Cardiac muscle cell (in vitro differentiated cells and primary cell): ENCODE results near the gene TFB2M. TPM values are rescaled to one million over a fixed set of nuclear protein-coding genes. Genes with fewer than 3 reads are reported as not detected.

Source experiments
- DNase-seq, 2 donors: peaks; one replicate each; pipeline versions ENCODE4 v3.0.0 to v3.0.0-alpha.2; 2010 to 2017; ENCODE audit warnings: low read depth in 1 of 2, low spot score in 1 of 2
- H3K27ac ChIP-seq: fragments of 200-600 bp; sonication (generic); 2 replicates; pipeline ENCODE4 v1.5.1; 2016
- H3K27me3 ChIP-seq: fragments of 200-600 bp; sonication (generic); 2 replicates; pipeline ENCODE4 v1.6.0; 2016; ENCODE audit warnings: control low read depth
- H3K36me3 ChIP-seq: fragments of 200-600 bp; sonication (generic); 2 replicates; pipeline ENCODE4 v1.5.1; 2016; ENCODE audit warnings: control low read depth
- H3K4me1 ChIP-seq: fragments of 200-600 bp; sonication (generic); 2 replicates; pipeline ENCODE4 v1.8.1; 2017; ENCODE audit warnings: low read depth, mild to moderate bottlenecking, mixed run types
- H3K4me3 ChIP-seq: fragments of 200-600 bp; sonication (generic); 2 replicates; pipeline ENCODE4 v1.5.1; 2016; ENCODE audit warnings: mild to moderate bottlenecking
- H3K9me3 ChIP-seq: fragments of 200-600 bp; sonication (generic); 2 replicates; pipeline ENCODE4 v1.5.1; 2017; ENCODE audit warnings: low read depth, mild to moderate bottlenecking, control low read depth
- polyA plus RNA-seq: library from polyadenylated mRNA; unstranded; fragments of >200 nt; fragmentation: Nextera tagmentation; extraction: Ambion mirVana; gene quantifications from 2 replicates; pipeline ENCODE4 v1.2.1, GENCODE V29; 2016
- total RNA-seq: library from RNA; depleted of rRNA; stranded (reverse); fragments of >200 nt; gene quantifications from 2 replicates; pipeline ENCODE4 v1.2.3, GENCODE V29; 2016
- TF ChIP-seq, protein P1 (sequence below): IDR thresholded peaks from 2 replicates; pipeline ENCODE4 v1.5.1; 2012; ENCODE audit warnings: low read depth, mild to moderate bottlenecking, low read length

Gene TFB2M
- total and polyA plus RNA-seq, 2 experiments from 2014 or later, result 7.3 to 9.4 TPM

DNA sequence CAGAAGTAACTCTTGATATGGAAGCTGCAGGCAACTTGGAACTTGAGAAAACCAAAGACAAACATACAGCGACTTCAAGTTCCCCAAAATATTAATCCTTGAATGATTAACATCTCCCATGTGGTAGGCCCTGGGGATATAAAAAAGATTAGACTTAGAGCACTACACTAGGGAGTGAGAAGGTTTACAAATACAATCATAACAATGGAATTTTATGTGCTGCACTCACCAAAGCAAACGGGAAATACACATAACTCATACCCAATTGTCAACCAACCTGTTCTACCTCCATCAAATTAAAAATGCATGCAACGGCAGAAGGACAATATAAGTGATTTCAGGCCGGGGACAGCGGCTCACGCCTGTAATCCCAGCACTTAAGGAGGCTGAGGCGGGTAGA is 62.7 kb downstream of the TFB2M start:
- H3K27ac ChIP-seq, result no peak overlapping the region
- TF ChIP-seq, protein P1, sequence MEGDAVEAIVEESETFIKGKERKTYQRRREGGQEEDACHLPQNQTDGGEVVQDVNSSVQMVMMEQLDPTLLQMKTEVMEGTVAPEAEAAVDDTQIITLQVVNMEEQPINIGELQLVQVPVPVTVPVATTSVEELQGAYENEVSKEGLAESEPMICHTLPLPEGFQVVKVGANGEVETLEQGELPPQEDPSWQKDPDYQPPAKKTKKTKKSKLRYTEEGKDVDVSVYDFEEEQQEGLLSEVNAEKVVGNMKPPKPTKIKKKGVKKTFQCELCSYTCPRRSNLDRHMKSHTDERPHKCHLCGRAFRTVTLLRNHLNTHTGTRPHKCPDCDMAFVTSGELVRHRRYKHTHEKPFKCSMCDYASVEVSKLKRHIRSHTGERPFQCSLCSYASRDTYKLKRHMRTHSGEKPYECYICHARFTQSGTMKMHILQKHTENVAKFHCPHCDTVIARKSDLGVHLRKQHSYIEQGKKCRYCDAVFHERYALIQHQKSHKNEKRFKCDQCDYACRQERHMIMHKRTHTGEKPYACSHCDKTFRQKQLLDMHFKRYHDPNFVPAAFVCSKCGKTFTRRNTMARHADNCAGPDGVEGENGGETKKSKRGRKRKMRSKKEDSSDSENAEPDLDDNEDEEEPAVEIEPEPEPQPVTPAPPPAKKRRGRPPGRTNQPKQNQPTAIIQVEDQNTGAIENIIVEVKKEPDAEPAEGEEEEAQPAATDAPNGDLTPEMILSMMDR, result no peak
- no peaks in the 10 kb centered on the region for H3K27me3 ChIP-seq
- H3K36me3 ChIP-seq, result no peaks in the 10 kb centered on the region
- H3K4me3 ChIP-seq, result no peak overlapping the region
- peaks cover 3% of the 10 kb centered on the region for H3K4me1 ChIP-seq
- no peak for DNase-seq
- H3K9me3 ChIP-seq, result no peaks in the 10 kb centered on the region

DNA sequence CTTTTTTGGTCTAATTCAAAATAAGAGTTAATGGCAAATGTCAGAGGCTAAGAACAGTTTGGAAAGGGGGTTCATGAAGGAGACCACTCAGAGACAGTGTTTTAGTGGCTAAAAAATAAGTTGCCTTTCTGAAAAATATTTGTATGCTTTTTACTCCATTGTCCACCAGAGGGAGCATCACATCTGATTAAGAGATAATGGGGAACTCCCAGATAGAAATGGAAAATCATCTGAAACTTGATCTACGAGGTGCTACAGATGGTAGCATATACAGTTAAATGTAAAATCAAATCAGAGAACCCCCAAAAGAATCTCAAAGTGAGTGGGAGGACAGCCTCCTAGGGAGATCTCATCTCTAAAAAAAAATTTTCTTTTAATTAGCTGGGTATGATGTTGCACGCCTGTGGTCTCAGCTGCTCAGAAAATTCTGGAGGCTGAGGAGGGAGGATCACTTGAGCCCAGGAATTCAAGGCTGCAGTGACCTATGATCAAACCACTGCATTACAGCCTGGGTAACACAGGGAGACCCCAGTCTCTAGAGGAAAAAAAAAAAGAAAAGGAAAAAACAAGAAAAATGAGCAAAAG is 68.6 kb downstream of the TFB2M start:
- Histone ChIP-seq H3K27ac (no peak overlapping the region), H3K27me3 (no peaks in the 10 kb centered on the region), H3K9me3 (no peaks in the 10 kb centered on the region), H3K4me3 (no peak overlapping the region), H3K36me3 (no peaks in the 10 kb centered on the region), H3K4me1 (peaks cover 4% of the 10 kb centered on the region)
- TF ChIP-seq, protein P1, result peak; percentile 68
- DNase-seq, result peak; percentile 57 to 83

DNA sequence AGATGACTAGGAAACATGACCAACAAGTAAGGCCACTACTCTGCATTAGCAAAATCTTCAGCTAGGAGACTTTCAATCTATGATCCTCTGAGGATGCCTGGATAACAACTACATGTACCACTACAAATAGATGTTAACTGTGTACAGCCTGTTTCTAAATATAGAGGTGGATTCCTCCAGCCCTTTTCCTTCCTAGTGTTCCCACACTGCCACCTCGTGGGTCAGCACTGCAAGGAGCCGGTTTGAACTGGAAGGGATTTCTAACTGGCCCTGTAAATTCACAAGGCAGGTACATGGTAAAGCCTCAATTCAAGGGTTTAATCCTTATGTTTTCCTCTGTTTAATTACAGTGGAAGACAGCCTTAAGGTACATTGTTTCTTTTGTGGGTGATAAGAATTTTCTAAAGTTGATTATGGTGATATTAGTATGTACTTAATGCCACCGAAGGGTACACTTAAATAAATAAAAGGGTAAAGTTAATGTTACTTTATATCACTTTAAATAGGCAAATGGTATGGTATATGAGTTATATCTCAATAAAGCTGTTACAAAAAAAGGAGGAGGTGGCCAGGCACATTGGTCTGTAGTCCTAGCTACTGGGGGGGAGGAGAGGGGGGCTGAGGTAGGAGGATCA is 73.3 kb downstream of the TFB2M start:
- no peaks in the 10 kb centered on the region for H3K9me3 ChIP-seq
- no peaks in the 10 kb centered on the region for H3K27me3 ChIP-seq
- H3K4me1 ChIP-seq, result peaks cover 10% of the 10 kb centered on the region
- TF ChIP-seq, protein P1, result peak; percentile 91
- H3K4me3 ChIP-seq, result no peak overlapping the region
- peak overlapping the region; percentile 61 for H3K27ac ChIP-seq
- peak; percentile 84 to 87 for DNase-seq
- H3K36me3 ChIP-seq, result no peaks in the 10 kb centered on the region

DNA sequence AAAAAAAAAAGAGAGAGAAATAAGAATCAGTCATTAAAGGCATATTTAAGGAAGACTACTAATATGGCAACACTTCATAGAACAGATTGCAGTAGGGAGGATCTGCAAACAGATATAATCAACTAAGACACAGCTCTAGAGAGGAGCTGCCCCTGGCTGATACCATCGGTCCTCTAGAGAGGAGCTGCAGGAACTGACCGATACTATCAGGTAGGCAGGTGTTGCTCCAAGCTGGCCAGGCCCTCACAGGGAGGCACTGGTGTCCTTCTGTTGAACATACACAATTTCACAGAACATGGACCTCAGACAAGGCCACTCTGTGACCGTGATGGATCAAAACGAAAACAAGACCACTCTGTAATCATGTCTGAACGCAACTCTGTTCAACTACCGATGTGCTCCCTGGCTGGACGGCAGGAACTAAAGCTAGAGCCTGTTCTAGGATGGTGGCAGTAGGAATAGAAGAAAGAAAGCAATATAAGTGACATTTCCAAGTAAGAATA is 74.5 kb downstream of the TFB2M start:
- TF ChIP-seq, protein P1, result no peak
- Histone ChIP-seq H3K36me3 (no peaks in the 10 kb centered on the region), H3K27me3 (no peaks in the 10 kb centered on the region), H3K4me3 (no peak overlapping the region), H3K27ac (no peak overlapping the region), H3K4me1 (peaks cover 10% of the 10 kb centered on the region), H3K9me3 (no peaks in the 10 kb centered on the region)
- no peak for DNase-seq

Other genes starting within 250 kb of the TFB2M start
- 47.2 and 48.0 TPM in 2 replicates for gene SMYD3, start 59.0 kb downstream of the TFB2M start, total RNA-seq
- gene SMYD3, start 59.0 kb downstream of the TFB2M start, polyA plus RNA-seq, result 50.8 and 69.5 TPM in 2 replicates
- 14.1 and 17.9 TPM in 2 replicates for gene CNST, start 195 bp upstream of the TFB2M start, total RNA-seq
- gene CNST, start 195 bp upstream of the TFB2M start, polyA plus RNA-seq, result 13.1 and 14.9 TPM in 2 replicates
- gene SCCPDH, start 158.1 kb upstream of the TFB2M start, total RNA-seq, result 43.6 and 55.5 TPM in 2 replicates
- 88.0 and 91.3 TPM in 2 replicates for gene SCCPDH, start 158.1 kb upstream of the TFB2M start, polyA plus RNA-seq